ENCODE data around the gene GNB1L.

GRCh38 chr22:19855504-19856409 is 1.1 kb upstream of the GNB1L start:
- no peak for TF ChIP-seq POLR2A (IDR thresholded peaks at IDR 0.05)
- no peak for TF ChIP-seq CTCF (IDR thresholded peaks at IDR 0.05)
